Brain microvascular endothelial cell (primary cell): ENCODE results near the gene EPB41.

Experiments
- DNase-seq: peaks from one replicate; pipeline ENCODE4 v3.0.0-alpha.2; 2020
- H3K27ac ChIP-seq: fragments of 250-450 bp; sonication (Bioruptor Pico); 2 replicates; pipeline ENCODE4 v1.5.1; 2020; ENCODE audit warnings: mild to moderate bottlenecking, moderate library complexity
- H3K27me3 ChIP-seq: fragments of 250-450 bp; sonication (Bioruptor Pico); replicated peaks from 2 replicates; pipeline ENCODE4 v1.5.1; 2020; ENCODE audit warnings: mild to moderate bottlenecking
- H3K36me3 ChIP-seq: fragments of 250-450 bp; sonication (Bioruptor Pico); replicated peaks from 2 replicates; pipeline ENCODE4 v1.5.1; 2020; ENCODE audit warnings: mild to moderate bottlenecking
- H3K4me3 ChIP-seq: 2 replicates; pipeline ENCODE4 v1.5.1; 2011; ENCODE audit warnings: low read depth, mild to moderate bottlenecking, control low read depth, low read length, moderate library complexity
- in situ Hi-C: cut with HindIII; loops from 2 replicates; pipeline ENCODE4 v1.10.0; 2017; ENCODE audit warnings: low sequenced_read_pairs, low pct_ligation_motif_present
- TF ChIP-seq, protein P1 (sequence below): IDR thresholded peaks from 2 replicates; pipeline ENCODE4 v1.5.1; 2011; ENCODE audit warnings: low read depth, mild to moderate bottlenecking, moderate library complexity, low read length, control low read depth, inconsistent platforms; ENCODE audit errors: missing control alignments

Gene EPB41

GRCh38 chr1:29157269-29157601 lies 242.9 kb downstream of the EPB41 start:
- Histone ChIP-seq H3K27ac (peak overlapping the region; percentile 44), H3K36me3 (peaks cover 52% of the 10 kb centered on the region), H3K4me3 (no peak overlapping the region), H3K27me3 (no peaks in the 10 kb centered on the region)
- TF ChIP-seq, protein P1, sequence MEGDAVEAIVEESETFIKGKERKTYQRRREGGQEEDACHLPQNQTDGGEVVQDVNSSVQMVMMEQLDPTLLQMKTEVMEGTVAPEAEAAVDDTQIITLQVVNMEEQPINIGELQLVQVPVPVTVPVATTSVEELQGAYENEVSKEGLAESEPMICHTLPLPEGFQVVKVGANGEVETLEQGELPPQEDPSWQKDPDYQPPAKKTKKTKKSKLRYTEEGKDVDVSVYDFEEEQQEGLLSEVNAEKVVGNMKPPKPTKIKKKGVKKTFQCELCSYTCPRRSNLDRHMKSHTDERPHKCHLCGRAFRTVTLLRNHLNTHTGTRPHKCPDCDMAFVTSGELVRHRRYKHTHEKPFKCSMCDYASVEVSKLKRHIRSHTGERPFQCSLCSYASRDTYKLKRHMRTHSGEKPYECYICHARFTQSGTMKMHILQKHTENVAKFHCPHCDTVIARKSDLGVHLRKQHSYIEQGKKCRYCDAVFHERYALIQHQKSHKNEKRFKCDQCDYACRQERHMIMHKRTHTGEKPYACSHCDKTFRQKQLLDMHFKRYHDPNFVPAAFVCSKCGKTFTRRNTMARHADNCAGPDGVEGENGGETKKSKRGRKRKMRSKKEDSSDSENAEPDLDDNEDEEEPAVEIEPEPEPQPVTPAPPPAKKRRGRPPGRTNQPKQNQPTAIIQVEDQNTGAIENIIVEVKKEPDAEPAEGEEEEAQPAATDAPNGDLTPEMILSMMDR: no peak
- DNase-seq: no peak
- in situ Hi-C loops: no loop called here

- no peak for DNase-seq
- Histone ChIP-seq H3K36me3 (peaks cover 36% of the 10 kb centered on the region), H3K27ac (no peak overlapping the region), H3K4me3 (no peak overlapping the region), H3K27me3 (no peaks in the 10 kb centered on the region)
- in situ Hi-C loops: no loop called here
- TF ChIP-seq, protein P1: no peak
These were observed 245.4 kb downstream of the EPB41 start for GRCh38 chr1:29159773-29160172.

GRCh38 chr1:29162025-29162424 lies 247.7 kb downstream of the EPB41 start:
- Histone ChIP-seq H3K36me3 (peaks cover 37% of the 10 kb centered on the region), H3K27ac (no peak overlapping the region), H3K4me3 (no peak overlapping the region), H3K27me3 (no peaks in the 10 kb centered on the region)
- in situ Hi-C loops: no loop called here
- no peak for DNase-seq
- TF ChIP-seq, protein P1: no peak

GRCh38 chr1:29162476-29163138 lies 248.2 kb downstream of the EPB41 start:
- H3K27me3 ChIP-seq: no peaks in the 10 kb centered on the region
- H3K4me3 ChIP-seq: no peak overlapping the region
- H3K27ac ChIP-seq: no peak overlapping the region
- TF ChIP-seq, protein P1: no peak
- no peak for DNase-seq
- in situ Hi-C loops: no loop called here
- peaks cover 33% of the 10 kb centered on the region for H3K36me3 ChIP-seq

- DNase-seq: no peak
- TF ChIP-seq, protein P1: no peak
- H3K4me3 ChIP-seq: no peak overlapping the region
- H3K36me3 ChIP-seq: peaks cover 24% of the 10 kb centered on the region
- in situ Hi-C loops: no loop called here
- no peaks in the 10 kb centered on the region for H3K27me3 ChIP-seq
- no peak overlapping the region for H3K27ac ChIP-seq
These were observed 250.2 kb downstream of the EPB41 start for GRCh38 chr1:29164588-29164987.

- Histone ChIP-seq H3K4me3 (no peak overlapping the region), H3K36me3 (peaks cover 24% of the 10 kb centered on the region), H3K27me3 (no peaks in the 10 kb centered on the region), H3K27ac (no peak overlapping the region)
- in situ Hi-C loops: no loop called here
- TF ChIP-seq, protein P1: no peak
- no peak for DNase-seq
These were observed 252.0 kb downstream of the EPB41 start for GRCh38 chr1:29166291-29166878.
